Stomach (tissue), 9 donors: ENCODE results near the gene PAN3. TPM values are rescaled to one million over a fixed set of nuclear protein-coding genes. Genes with fewer than 3 reads are reported as not detected.
A peak's percentile ranks its signal among the peaks of the same experiment; 100 is the strongest.

ENCODE experiments used
- DNase-seq, 2 donors: peaks; one replicate each; pipeline versions ENCODE4 v3.0.0 to v3.0.0-alpha.2; 2013 to 2019
- H3K27ac ChIP-seq, 5 donors: fragments of 200-600 bp in 4 of 5; sonication (generic) in 4 of 5; one replicate each; pipeline ENCODE4 v1.5.1; 2013 to 2019; ENCODE audit warnings: mild to moderate bottlenecking in 1 of 5, moderate library complexity in 1 of 5
- H3K27me3 ChIP-seq, 3 donors: fragments of 200-600 bp; sonication (generic); one replicate each; pipeline ENCODE4 v1.5.1; 2017 to 2019; ENCODE audit warnings: mixed run types in 1 of 3
- H3K36me3 ChIP-seq, 4 donors: fragments of 200-600 bp; sonication (generic); 1 replicate in 3 of 4; 2 replicates in 1 of 4; pipeline ENCODE4 v1.5.1; 2016 to 2019
- H3K4me1 ChIP-seq, 4 donors: fragments of 200-600 bp; sonication (generic); one replicate each; pipeline ENCODE4 v1.5.1; 2016 to 2019
- H3K4me3 ChIP-seq, 4 donors: fragments of 200-600 bp; sonication (generic) in 3 of 4; one replicate each; pipeline ENCODE4 v1.5.1; 2016 to 2019; ENCODE audit warnings: mild to moderate bottlenecking in 1 of 4
- H3K9me3 ChIP-seq, 4 donors: fragments of 200-600 bp; sonication (generic); one replicate each; pipeline ENCODE4 v1.5.1; 2016 to 2019
- CTCF ChIP-seq, 7 experiments: fragments of 450-650 bp in 4 of 7; fragments of 200-600 bp in 3 of 7; sonication (generic) in 3 of 7; IDR thresholded peaks; one replicate each; pipeline ENCODE4 v1.5.1; 2016 to 2019; ENCODE audit warnings: antibody characterized with exemption in 7 of 7, control low read depth in 2 of 7, mild to moderate bottlenecking in 1 of 7
- EP300 ChIP-seq: sonication (generic); formaldehyde crosslinking; IDR thresholded peaks from one replicate; pipeline ENCODE4 v1.6.1; 2017; ENCODE audit warnings: antibody characterized with exemption
- POLR2A ChIP-seq, 4 donors: fragments of 450-650 bp; IDR thresholded peaks; one replicate each; pipeline ENCODE4 v1.6.1; 2016; ENCODE audit warnings: antibody characterized with exemption in 4 of 4, control low read depth in 2 of 4, mild to moderate bottlenecking in 1 of 4, moderate library complexity in 1 of 4
- POLR2AphosphoS5 ChIP-seq, 3 donors: sonication (generic); formaldehyde crosslinking; IDR thresholded peaks; one replicate each; pipeline ENCODE4 v1.6.1; 2016; ENCODE audit warnings: antibody characterized with exemption in 3 of 3
- WGBS, 5 donors: extraction: QIAGEN DNeasy Blood & Tissue Kit in 3 of 5; methylation state at CpG; one replicate each; pipeline versions ENCODE4 v1.1.5 to v1.1.7; 2013 to 2018; 5-methylcytosine and 5-hydroxymethylcytosine counted together
- intact Hi-C: fragments of 100-400 bp; cut with DNase I; formaldehyde crosslinking; loops from one replicate; pipeline ENCODE4 v1.15.1; 2023; ENCODE audit warnings: low total_unique reads
- polyA plus RNA-seq, 3 donors: library from polyadenylated mRNA; stranded (reverse); fragments of 200-250 nt; gene quantifications; one replicate each; pipeline ENCODE4 v1.2.3, GENCODE V29; 2013
- total RNA-seq, 5 donors: library from RNA; depleted of rRNA; stranded (reverse); fragments of >200 nt; gene quantifications; one replicate each; pipeline versions ENCODE4 v1.1.0 to v1.2.3, GENCODE V29; 2014 to 2016
- donor health status: healthy with polysubstance abuse.
- donor health status: Bipolar disorder and iron deficiency.
- donor health status: healthy.

Gene PAN3
- total and polyA plus RNA-seq, 8 donors: 3.9 to 68.1 (median 26.0) TPM

- 58 to 83% (median 77%) methylated on average over 7 of the region's 7 CpGs for WGBS, 5 donors
- Histone ChIP-seq H3K4me1 (peaks cover 0 to 12% (median 2%) of the 10 kb centered on the region in 4 donors), H3K27ac (no peak overlapping the region), H3K27me3 (peaks cover 0 to 5% (median 0%) of the 10 kb centered on the region in 3 donors), H3K9me3 (no peaks in the 10 kb centered on the region), H3K36me3 (no peaks in the 10 kb centered on the region), H3K4me3 (no peak overlapping the region)
- intact Hi-C loops: no loop called here
- DNase-seq: peak in 1 of 2 donors; percentile 47
- TF ChIP-seq POLR2AphosphoS5 (IDR thresholded peaks at IDR 0.05) (no peak), EP300 (no peak), POLR2A (IDR thresholded peaks at IDR 0.05) (no peak)
These were observed 180.2 kb downstream of the PAN3 start for GRCh38 chr13:28318496-28318895.

GRCh38 chr13:28319528-28319927 is 181.2 kb downstream of the PAN3 start:
- no peak overlapping the region for H3K27ac ChIP-seq
- H3K4me1 ChIP-seq: peaks cover 0 to 12% (median 2%) of the 10 kb centered on the region in 4 donors
- H3K9me3 ChIP-seq: no peaks in the 10 kb centered on the region
- TF ChIP-seq EP300 (no peak), CTCF (IDR thresholded peaks at IDR 0.05) (no peak), POLR2A (IDR thresholded peaks at IDR 0.05) (no peak), POLR2AphosphoS5 (IDR thresholded peaks at IDR 0.05) (no peak)
- peaks cover 0 to 5% (median 0%) of the 10 kb centered on the region in 3 donors for H3K27me3 ChIP-seq
- 76 to 81% (median 80%) methylated on average over 5 of the region's 5 CpGs for WGBS, 5 donors
- H3K36me3 ChIP-seq: no peaks in the 10 kb centered on the region
- intact Hi-C loops: no loop called here
- DNase-seq: peak in 1 of 2 donors; percentile 51
- H3K4me3 ChIP-seq: no peak overlapping the region

- Histone ChIP-seq H3K27ac (no peak overlapping the region), H3K9me3 (no peaks in the 10 kb centered on the region), H3K4me3 (no peak overlapping the region), H3K4me1 (peaks cover 0 to 12% (median 2%) of the 10 kb centered on the region in 4 donors), H3K27me3 (peaks cover 0 to 5% (median 0%) of the 10 kb centered on the region in 3 donors), H3K36me3 (no peaks in the 10 kb centered on the region)
- intact Hi-C loops: no loop called here
- WGBS, 5 donors: 84 to 94% (median 87%) methylated on average over 6 of the region's 6 CpGs
- DNase-seq: no peak
- TF ChIP-seq EP300 (no peak), POLR2AphosphoS5 (IDR thresholded peaks at IDR 0.05) (no peak), POLR2A (IDR thresholded peaks at IDR 0.05) (no peak), CTCF (IDR thresholded peaks at IDR 0.05) (no peak)
These were observed 181.9 kb downstream of the PAN3 start for GRCh38 chr13:28320209-28320608.

- H3K36me3 ChIP-seq: no peaks in the 10 kb centered on the region
- H3K27ac ChIP-seq: no peak overlapping the region
- H3K4me1 ChIP-seq: peaks cover 0 to 12% (median 2%) of the 10 kb centered on the region in 4 donors
- H3K4me3 ChIP-seq: no peak overlapping the region
- intact Hi-C loops: no loop called here
- TF ChIP-seq POLR2AphosphoS5 (IDR thresholded peaks at IDR 0.05): peak in 1 of 3 donors; percentile 10
- no peak for TF ChIP-seq EP300
- peaks cover 0 to 5% (median 0%) of the 10 kb centered on the region in 3 donors for H3K27me3 ChIP-seq
- DNase-seq: no peak
- 49 to 69% (median 63%) methylated on average over 11 of the region's 11 CpGs for WGBS, 5 donors
- no peaks in the 10 kb centered on the region for H3K9me3 ChIP-seq
These were observed 182.7 kb downstream of the PAN3 start for GRCh38 chr13:28320884-28321574.

- peaks cover 0 to 12% (median 2%) of the 10 kb centered on the region in 4 donors for H3K4me1 ChIP-seq
- no peaks in the 10 kb centered on the region for H3K9me3 ChIP-seq
- H3K27ac ChIP-seq: no peak overlapping the region
- DNase-seq: no peak
- no peak overlapping the region for H3K4me3 ChIP-seq
- H3K36me3 ChIP-seq: no peaks in the 10 kb centered on the region
- 44 to 71% (median 52%) methylated on average over 2 of the region's 2 CpGs for WGBS, 5 donors
- peaks cover 0 to 5% (median 0%) of the 10 kb centered on the region in 3 donors for H3K27me3 ChIP-seq
- no peak for TF ChIP-seq POLR2AphosphoS5 (IDR thresholded peaks at IDR 0.05)
- no peak for TF ChIP-seq CTCF (IDR thresholded peaks at IDR 0.05)
- no peak for TF ChIP-seq EP300
- TF ChIP-seq POLR2A (IDR thresholded peaks at IDR 0.05): no peak
- intact Hi-C loops: no loop called here
These were observed 183.4 kb downstream of the PAN3 start for GRCh38 chr13:28321756-28322155.
